GM21515 (cell line): ENCODE results near the gene ST6GAL1.

Source experiments
- ATAC-seq: cut with Tn5 transposase; IDR thresholded peaks from one replicate; pipeline ENCODE4 v1.9.1; 2021; ENCODE audit not compliant: unreplicated experiment

ST6GAL1 gene

DNA sequence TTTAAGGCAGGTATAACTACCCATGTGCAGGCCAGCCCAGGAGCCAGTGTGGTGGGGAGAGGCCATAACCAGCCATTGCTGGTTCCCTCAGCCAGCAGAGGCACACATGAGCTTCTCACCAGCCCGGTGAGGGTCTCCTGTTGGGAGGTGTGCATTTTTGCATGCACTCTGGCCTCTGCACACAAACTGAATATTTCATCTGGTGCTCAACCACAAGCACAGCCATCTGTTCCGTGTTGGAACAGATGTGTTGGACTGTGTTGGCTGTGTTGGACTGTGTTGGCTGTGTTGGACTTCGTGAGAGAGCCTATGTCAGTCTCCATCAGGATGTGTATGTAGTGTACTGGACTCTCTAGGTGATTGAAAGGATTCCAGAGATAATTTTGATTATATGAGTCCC lies 141.8 kb downstream of the ST6GAL1 start:
- no peak for ATAC-seq

DNA sequence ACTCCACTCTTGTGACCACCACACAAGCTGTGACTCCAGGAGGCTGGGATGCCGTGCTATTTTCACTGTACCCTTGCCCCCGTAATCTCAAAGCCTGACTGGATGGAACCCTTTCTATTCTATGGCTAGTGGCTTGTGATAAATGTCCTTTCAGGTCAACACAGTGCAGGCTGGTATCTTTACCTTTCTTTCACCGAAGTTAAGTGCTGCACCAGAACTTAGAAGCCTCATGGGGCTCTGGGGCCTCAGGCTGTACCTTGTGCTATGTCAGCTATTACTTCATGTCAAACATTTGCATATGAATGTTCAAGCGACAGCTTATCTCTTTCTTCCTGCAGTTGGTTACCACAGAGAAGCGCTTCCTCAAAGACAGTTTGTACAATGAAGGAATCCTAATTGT lies 142.2 kb downstream of the ST6GAL1 start:
- ATAC-seq, result no peak

DNA sequence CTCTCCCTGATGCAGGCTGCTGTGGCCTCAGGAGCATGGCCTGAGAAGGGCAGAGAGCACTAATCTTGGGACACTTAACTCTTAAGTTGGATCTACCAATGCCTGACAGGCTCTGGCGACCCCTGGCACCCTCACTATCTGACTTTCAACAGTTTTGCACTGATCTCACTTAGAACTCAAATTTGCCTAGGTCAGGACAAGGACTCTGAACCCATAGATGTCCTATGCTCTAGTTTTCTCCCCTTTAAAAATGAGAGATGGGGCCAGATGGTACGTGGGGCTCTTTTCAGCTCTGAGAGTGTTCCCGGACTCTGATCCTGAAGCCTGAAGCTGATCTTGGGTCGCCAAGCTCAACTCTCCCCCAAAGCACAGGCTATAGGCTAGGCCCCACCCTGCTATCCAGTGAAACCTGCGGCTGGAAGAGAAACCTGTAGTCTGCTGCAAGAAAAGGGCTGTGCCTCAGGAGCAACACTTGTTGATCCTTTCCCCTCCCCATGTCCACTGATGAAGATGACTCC lies 143.3 kb downstream of the ST6GAL1 start:
- ATAC-seq, result no peak

DNA sequence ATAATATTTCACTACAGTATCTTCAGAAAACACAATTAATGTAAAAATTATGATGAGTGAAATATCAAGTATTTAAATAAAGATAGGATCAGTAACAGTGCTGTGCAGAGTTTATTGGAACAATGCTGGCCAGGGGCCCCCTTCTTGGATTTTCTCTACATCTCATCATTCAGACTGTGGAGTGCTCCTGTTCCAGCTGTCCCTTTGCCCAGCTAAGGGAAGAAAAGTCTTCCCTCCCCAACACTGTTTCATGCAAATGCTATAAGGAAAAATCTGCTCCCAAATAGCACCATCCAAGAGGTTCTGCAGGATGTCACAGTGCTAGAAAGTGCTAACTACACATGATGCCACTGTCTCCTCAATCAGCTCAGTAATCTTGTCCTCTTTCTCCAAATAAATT lies 144.5 kb downstream of the ST6GAL1 start:
- ATAC-seq, result no peak

DNA sequence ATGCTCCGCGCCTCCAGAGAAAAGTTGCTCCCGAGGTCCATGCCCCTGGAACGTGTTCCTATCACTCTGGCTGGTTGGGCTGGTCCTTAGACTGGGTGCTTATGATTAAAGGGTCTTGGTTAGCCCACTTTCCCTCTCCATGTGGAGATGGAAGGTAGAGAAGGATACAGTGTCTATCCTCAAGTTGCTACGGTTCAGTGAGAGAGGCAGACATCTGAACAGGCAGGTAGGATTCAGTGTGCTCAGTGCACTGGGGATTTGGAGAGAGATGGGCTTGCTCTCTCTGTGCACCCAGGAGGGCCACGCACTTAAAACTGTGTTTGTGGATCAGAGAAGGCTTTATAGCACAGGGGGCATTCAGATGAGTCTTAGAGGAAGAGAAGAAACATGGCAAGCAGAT lies 146.0 kb downstream of the ST6GAL1 start:
- ATAC-seq, result no peak

DNA sequence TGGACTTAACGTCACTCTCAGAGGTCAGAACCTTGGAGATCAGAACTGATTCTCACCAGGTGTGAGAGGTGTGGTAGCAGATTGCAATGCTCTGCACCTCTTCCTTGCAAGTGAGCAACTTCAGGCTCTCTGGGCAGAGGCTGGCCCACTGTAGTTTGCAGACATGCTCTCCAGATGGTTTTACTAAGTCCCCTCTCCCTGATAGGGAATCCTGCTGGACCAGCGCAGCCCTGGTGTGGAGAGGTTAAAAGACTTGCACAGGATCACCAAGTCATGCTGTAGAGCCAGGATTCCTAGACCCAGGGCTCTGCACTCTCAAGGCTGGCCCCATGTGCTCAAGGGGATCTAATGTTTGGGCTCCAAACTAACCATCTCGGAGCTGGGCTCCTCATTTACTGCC lies 146.8 kb downstream of the ST6GAL1 start:
- no peak for ATAC-seq

DNA sequence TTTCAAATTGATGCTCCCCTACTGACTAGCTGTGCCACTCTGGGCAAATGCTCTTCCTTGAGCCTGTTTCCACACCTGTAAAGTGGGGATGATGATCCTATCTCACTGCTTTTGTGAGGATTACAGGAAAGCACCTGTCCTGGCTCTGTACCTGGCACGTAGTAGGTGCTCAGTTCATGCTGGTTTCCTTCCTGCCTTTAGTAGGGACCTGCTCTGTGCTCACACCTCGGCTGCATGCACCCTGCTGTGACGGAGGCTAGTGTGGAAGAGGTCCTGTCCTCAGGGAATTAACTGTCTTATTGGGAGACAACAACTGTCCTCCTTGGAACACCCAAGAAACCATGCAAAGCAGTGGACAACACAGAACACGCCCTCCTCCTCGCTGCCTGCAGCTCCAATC lies 147.2 kb downstream of the ST6GAL1 start:
- ATAC-seq, result no peak

DNA sequence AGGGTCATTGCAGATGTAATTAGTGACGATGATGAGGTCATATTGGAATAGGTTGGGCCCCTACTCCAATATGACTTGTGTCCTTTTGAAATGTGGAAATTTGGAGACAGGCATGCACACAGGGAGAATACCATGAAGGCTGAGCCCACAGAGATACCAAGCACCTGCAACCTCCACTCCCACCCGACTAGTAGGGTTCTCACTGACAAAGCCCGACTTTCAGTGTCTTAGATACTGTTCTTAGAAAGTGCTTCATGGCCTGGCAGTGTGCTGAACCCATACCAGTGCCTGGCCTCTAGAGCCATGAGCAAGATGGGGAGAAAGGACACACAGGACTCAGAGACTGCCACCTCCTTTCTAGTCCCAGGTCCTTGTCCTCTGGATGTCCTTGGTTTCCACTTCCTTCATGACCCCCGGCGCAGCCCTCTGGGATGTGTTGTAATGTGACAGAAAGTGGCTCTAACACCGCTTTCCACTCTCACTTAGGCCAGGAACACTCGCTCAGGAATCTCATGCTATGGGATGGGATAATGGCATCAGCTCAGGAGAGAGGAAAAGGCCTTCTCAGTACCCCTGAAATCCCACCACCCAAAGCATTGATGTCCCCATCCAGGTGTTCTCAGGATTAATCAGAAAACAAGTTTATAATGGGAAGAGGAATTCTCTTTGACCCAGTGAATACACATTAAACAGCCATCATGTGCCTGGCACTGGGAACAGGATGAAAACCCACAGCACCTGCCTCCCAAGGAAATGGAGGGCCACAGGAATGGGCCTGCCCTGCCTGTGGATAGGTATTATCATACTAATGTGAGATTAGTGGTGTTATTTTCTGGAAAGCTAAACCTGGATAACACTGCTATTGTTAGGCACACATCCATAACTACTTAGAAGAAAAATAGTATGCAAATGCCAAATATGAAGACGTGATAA lies 149.0 kb downstream of the ST6GAL1 start:
- ATAC-seq, result no peak

DNA sequence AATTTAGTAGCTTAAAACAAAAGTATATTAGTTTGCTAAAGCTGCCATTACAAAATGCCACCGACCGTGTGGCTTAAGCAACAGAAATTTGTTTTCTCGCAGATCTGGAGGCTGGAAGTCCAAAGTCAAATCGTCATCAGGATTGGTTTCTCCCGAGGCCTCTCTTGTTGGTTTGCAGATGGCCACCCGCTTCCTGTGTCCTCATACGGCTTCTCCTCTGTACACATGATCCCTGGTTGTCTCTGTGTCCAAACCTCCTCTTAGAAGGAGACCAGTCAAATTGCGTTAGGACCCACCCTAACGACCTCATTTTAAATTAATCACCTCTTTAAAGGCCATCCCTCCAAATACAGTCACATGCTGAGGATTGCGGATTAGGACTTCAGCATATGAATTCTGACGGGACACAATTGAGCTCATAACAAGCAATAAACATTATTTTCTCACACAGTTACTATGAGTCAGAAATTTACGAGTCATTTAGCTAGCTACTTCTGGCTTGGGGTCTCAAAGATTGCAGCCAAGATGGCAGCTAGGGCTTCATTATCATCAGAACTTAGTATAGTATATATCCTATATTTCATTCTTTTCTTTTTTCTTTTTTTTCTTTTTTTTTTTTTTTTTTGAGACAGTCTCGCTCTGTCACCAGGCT lies 150.6 kb downstream of the ST6GAL1 start:
- no peak for ATAC-seq

DNA sequence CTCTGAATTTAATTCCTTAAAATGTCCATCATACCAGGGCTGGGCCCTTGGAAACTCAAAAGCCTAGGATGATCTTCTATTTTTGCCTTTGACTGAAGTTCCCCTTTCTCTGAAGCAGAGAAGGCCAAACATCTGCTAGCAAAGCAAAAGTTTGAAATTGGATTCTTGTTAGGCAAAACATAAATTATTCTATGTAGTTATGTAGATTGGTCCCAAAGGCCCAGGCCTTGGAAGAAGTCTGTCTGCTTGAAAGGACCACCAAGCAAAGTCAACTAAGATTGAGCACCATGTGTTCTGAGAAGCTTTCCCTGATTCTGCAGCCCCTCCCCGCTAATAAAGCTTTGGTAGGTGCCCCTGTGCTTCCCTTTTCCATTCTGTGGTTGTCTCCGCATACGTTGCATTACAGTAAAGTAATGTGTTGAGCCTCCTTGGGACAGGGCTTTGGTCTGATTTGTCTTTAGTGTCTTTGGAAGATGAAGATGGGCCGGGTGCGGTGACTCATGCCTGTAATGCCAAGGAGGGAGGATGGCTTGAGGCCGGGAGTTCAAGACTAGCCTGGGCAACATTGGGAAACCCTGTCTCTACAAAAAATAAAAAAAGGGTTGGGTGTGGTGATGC lies 152.5 kb downstream of the ST6GAL1 start:
- no peak for ATAC-seq

DNA sequence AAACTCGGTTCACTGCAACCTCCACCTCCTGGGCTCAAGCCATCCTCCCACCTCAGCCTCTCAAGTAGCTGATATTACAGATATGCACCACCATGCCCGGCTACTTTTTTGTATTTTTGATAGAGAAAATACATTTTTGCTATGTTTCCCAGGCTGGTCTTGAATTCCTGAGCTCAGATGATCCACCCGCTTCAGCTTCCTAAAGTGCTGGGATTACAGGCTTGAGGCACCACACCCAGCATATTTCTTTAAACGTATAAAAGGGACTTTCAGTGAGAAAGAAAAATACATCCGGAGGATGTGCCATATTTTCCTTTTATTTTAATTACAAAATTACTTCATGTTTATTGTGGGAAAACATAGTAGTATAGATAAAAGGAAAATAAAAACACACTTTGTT lies 153.8 kb downstream of the ST6GAL1 start:
- no peak for ATAC-seq

DNA sequence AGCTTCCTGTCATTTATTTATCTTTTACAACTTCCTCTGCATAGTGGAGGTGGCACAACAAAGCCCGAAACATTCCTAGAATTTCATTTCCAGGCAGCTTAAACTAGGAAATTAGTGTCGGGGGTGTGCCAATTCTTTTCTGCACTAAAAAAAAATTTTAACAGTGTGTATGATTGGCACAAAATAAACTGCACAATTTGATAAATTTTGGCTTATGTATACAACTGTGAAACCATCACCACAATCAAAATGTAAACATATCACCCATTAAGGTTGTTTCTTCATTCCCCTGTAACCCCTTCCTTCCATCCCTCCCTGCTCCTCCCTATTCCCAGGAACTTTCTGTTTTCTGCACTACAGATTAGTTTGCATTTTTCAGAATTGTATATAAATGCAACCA lies 154.3 kb downstream of the ST6GAL1 start:
- no peak for ATAC-seq

DNA sequence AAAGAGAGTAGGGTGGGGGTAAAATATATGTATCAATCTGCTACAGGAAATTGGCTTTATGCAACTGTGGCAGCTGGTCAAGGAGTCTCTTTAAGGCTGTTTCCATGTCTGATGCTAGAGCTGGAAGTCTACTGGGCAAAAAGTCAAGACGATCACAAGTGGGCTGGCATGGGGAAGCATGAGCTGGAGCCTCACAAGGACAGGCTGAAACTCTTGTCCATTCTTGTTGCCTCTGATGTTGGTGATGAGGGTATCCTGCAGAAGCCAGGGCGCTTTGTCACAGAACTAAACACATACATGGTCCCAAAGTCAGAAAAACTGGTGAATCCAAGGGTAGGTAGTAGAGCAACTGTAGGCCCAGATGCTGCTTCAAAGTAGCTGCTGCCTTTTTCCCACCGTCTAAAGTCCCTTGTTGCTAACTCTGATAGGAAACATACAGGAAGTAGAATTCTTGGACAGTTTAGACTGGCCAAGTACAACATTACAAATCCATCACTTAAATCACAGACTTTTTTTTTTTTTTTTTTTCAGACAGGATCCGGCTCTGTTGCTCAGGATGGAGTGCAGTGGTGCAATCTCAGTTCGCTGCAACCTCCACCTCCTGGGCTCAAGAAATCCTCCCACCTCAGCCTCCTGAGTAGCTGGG lies 154.8 kb downstream of the ST6GAL1 start:
- ATAC-seq, result no peak

DNA sequence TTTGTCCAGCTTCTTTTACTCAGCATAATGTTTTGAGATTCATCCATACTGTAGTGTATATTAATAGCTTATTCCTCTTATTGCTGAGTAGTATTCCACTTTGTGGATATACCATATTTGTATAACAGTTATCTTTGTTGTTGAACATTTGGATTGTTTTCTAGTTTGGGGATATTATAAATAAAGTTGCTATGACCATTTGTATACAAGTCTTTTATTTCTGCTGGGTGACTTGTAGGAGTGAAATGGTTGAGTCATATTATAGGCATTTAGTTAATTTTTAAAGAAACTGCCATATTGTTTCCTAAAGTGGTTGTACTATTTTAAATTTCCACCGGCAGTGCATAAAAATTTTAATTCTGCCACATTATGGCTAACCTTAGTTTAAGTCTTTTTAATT lies 155.6 kb downstream of the ST6GAL1 start:
- ATAC-seq, result no peak

DNA sequence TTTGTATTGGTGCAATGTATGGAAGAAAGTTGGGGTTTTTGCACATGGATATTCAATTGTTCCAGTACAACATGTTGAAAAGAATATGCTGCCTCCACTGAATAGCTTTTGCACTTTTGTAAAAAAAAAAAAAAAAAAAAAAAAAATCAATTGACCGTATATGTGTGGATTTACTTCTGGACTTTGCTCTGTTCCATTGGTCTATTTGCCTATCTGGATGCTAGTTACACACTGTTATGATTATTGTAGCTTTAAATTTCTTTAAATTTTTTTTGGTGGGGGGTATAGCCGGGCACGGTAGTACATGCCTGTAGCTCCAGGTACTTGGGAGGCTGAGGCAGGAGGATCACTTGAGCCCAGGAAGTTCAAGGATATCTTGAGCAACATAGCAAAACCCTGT lies 156.5 kb downstream of the ST6GAL1 start:
- no peak for ATAC-seq

DNA sequence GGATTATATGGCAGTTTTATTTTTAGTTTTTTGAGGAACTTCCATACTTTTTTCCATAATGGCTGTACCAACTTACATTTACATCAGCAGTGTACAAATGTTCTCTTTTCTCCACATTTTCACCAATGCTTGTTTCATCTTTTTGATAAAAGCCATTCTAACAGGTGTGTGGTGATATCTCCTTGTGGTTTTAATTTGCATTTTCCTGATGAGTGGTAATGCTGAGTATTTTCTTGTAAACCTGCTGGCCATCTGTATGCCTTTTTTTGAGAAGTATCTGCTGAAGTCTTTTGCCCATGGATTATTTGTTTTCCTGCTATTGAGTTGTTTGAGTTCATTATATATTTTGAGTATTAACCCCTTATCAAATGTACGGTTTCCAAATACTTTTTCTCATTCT lies 158.4 kb downstream of the ST6GAL1 start:
- no peak for ATAC-seq

DNA sequence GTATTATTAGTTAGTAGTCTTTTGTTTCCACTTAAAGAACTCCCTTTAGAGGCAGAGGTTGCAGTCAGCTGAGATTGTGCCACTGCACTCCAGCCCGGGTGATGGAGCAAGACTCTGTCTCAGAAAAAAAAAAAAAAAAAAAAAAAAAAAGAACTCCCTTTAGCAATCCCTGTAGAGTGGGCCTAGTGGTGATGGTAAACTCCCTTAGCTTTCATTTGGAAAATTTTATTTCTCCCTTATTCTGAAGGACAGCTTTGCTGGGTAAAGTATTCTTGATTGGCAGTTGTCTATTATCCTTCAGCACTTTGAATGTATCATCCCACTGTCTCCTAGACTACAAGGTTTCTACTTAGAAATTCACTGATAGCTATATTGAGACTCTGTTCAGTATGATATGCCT lies 163.0 kb downstream of the ST6GAL1 start:
- ATAC-seq, result no peak

DNA sequence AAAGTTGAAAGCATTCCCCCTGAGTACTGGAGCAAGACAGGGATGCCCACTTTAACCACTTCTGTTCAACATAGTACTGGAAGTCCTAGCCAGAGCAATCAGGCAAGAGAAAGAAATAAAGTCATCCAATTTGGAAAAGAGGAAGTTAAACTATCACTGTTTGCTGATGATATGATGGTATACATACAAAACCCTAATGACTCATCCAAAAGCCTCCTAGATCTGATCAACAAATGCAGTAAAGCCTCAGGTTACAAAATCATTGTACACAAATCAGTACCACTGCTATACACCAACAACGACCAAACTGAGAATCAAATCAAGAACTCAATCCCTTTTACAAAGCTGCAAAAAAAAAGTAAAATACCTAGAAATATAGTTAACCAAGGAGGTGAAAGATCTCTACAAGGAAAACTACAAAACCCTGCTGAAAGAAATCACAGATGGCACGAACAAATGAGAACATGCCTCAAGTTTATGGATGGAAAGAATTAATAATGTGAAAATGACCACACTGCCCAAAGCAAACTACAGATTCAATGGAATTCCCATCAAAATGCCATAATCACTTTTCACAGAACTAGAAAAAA lies 168.7 kb downstream of the ST6GAL1 start:
- no peak for ATAC-seq

DNA sequence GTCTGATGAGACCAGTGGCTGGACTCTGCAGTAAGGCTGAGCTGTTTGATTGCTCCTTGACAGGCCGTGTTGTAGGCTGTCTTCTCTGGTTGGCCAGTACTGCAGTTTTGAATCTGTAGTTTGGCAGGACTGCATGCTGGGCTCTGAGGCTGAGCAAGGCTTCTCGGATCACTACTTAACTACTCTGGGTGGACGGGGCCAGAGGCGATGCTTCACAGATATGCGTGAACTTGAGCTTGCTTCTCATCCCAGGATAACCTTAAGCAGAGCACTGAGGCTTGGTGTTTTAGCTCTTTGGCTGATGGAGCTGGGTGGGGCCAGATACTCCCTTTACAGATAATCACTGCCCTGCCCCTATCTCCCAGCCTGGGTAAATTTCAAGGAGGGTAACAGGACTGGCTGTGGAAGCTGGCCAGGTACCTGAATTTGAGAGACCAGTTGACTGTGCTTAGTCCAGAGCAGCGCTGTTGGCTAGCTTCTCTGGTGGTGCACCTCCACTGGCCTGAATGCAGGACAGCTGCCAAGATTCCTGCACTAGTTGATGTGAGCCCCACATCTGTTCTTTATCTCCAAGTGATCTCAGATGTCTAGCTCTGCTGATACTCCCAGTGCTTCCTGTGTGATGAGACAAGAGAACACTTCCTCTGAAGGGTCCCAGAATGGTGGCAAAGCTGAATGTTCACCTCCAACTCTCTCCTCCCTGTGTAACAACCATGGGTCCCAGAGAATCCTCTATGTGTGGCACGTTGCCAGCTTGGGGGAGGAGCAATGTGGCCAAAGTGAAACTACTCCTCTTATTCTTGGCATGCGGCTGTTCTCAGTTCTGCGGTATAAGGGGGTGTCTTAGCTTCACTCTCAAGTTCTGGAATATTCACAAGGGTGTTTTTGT lies 171.1 kb downstream of the ST6GAL1 start:
- no peak for ATAC-seq

DNA sequence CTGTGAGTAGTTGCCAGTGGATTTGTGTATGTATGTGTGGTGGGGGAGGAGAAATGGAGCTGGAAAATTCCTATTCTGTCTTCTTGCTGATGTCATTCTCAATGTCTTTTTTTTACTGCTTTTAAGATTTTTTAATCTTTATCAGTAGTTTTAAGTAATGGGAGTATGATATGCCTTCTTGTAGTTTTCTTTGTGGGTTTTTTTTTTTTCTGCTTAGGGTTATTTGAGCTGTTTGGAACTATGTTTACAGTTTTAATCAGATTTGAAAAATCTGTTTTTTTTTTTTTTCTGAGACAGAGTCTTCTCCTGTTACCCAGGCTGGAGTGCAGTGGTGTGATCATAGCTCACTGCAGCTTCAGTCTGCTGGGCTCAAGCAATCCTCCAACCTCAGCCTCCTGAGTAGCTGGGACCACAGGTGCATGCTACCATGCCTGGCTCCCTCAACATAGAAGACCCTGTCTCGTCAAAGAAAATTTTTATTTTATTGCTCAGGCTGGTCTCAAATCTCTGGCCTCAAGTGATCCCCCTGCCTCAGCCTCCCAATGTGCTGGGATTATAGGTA lies 171.8 kb downstream of the ST6GAL1 start:
- ATAC-seq, result no peak
